Keratinocyte (primary cell): ENCODE data around the gene CRACR2A. TPM values are rescaled to one million over a fixed set of nuclear protein-coding genes. Genes with fewer than 3 reads are reported as not detected.

Experiments used
- DNase-seq: peaks from one replicate; pipeline ENCODE4 v3.0.0-alpha.2; 2011; ENCODE audit warnings: low read depth, missing footprints, low spot score
- FAIRE-seq: peaks from 2 replicates; lab custom pipeline; 2011; peaks lifted over from hg19 to GRCh38; lab: Jason Lieb, UNC
- H2AFZ ChIP-seq: 2 replicates; pipeline ENCODE4 v1.6.0; 2012; ENCODE audit warnings: low read length, control low read depth, inconsistent platforms; ENCODE audit not compliant: control insufficient read depth
- H3K27ac ChIP-seq: 2 replicates; pipeline ENCODE4 v1.5.1; 2011; ENCODE audit warnings: low read length; ENCODE audit not compliant: control insufficient read depth, insufficient read depth
- H3K27me3 ChIP-seq: 3 replicates; pipeline ENCODE4 v1.6.0; 2011; ENCODE audit warnings: low read length; ENCODE audit not compliant: control insufficient read depth, insufficient read depth; ENCODE audit errors: extremely low read depth
- H3K36me3 ChIP-seq, 2 experiments: 2 replicates in 1 of 2; 3 replicates in 1 of 2; pipeline ENCODE4 v1.5.1; 2011; ENCODE audit warnings: low read length in 2 of 2, mild to moderate bottlenecking in 1 of 2; ENCODE audit not compliant: control insufficient read depth in 2 of 2, insufficient read depth in 2 of 2; ENCODE audit errors: extremely low read depth in 1 of 2
- H3K4me1 ChIP-seq: 3 replicates; pipeline ENCODE4 v1.5.1; 2011; ENCODE audit warnings: low read length; ENCODE audit not compliant: control insufficient read depth, insufficient read depth; ENCODE audit errors: extremely low read depth
- H3K4me2 ChIP-seq: 3 replicates; pipeline ENCODE4 v1.6.0; 2011; ENCODE audit warnings: low read depth, low read length; ENCODE audit not compliant: control insufficient read depth, insufficient read depth; ENCODE audit errors: extremely low read depth
- H3K4me3 ChIP-seq, 3 experiments: fragments of 200-600 bp in 1 of 3; sonication (generic) in 1 of 3; 2 replicates in 2 of 3; 3 replicates in 1 of 3; pipeline ENCODE4 v1.5.1; 2011 to 2016; ENCODE audit warnings: low read length in 3 of 3, mild to moderate bottlenecking in 3 of 3, control low read depth in 2 of 3, inconsistent platforms in 1 of 3, low read depth in 1 of 3, mixed read lengths in 1 of 3, mixed run types in 1 of 3, moderate library complexity in 1 of 3; ENCODE audit not compliant: control insufficient read depth in 2 of 3, insufficient read depth in 2 of 3; ENCODE audit errors: extremely low read depth in 1 of 3
- H3K79me2 ChIP-seq: 2 replicates; pipeline ENCODE4 v1.6.0; 2012; ENCODE audit warnings: low read length; ENCODE audit not compliant: control insufficient read depth, insufficient read depth
- H3K9ac ChIP-seq: 3 replicates; pipeline ENCODE4 v1.6.0; 2011; ENCODE audit warnings: low read length; ENCODE audit not compliant: control insufficient read depth, insufficient read depth; ENCODE audit errors: extremely low read depth
- H3K9me1 ChIP-seq: 3 replicates; pipeline ENCODE4 v1.6.0; 2011; ENCODE audit warnings: low read length; ENCODE audit not compliant: control insufficient read depth, insufficient read depth; ENCODE audit errors: extremely low read depth
- H3K9me3 ChIP-seq: 2 replicates; pipeline ENCODE4 v1.5.1; 2012; ENCODE audit warnings: low read depth, low read length; ENCODE audit not compliant: control insufficient read depth
- H4K20me1 ChIP-seq: 3 replicates; pipeline ENCODE4 v1.6.0; 2011; ENCODE audit warnings: low read length; ENCODE audit not compliant: control insufficient read depth, insufficient read depth; ENCODE audit errors: extremely low read depth
- CTCF ChIP-seq, 3 experiments: IDR thresholded peaks in 1 of 3; conservative IDR thresholded peaks in 1 of 3; optimal IDR thresholded peaks in 1 of 3; 2 replicates in 2 of 3; 3 replicates in 1 of 3; pipeline versions ENCODE3 to v1.5.1; 2011; ENCODE audit warnings: low read length in 3 of 3, mild to moderate bottlenecking in 3 of 3, moderate library complexity in 2 of 3, control low read depth in 1 of 3, inconsistent platforms in 1 of 3; ENCODE audit not compliant: insufficient read depth in 2 of 3; ENCODE audit errors: extremely low read depth in 1 of 3
- EZH2 ChIP-seq: IDR thresholded peaks from one replicate; pipeline ENCODE4 v1.6.1; 2012; ENCODE audit warnings: inconsistent platforms, mild to moderate bottlenecking, low read length, moderate library complexity
- dilution Hi-C: fragments of 300-500 bp; cut with MboI; formaldehyde crosslinking; loops from one replicate; pipeline ENCODE4 v1.7.0; 2020; ENCODE audit warnings: low sequenced_read_pairs; ENCODE audit not compliant: extremely low pct_ligation_motif_present
- polyA plus RNA-seq, 5 experiments: library from polyadenylated mRNA; depleted of rRNA in 3 of 5; stranded (reverse) in 3 of 5; stranded (forward) in 1 of 5; unstranded in 1 of 5; fragments of >200 nt; gene quantifications; 1 replicate in 1 of 5; 2 replicates in 3 of 5; 3 replicates in 1 of 5; pipeline versions ENCODE4 v1.2.1 to v1.2.3, GENCODE V29; 2011 to 2012; ENCODE audit warnings: missing spikeins in 2 of 5, low read depth in 1 of 5, low replicate concordance in 1 of 5
- small RNA-seq, 3 experiments: library from RNA; depleted of rRNA; stranded (forward); fragments of <200 nt; gene quantifications; one replicate each; pipeline ENCODE3, GENCODE V24; 2012; ENCODE audit warnings: low read depth in 3 of 3, low replicate concordance in 1 of 3; ENCODE audit not compliant: insufficient read length in 3 of 3

Gene CRACR2A
- polyA plus RNA-seq, 1 donor (not counting 4 experiments of a cell fraction or from before 2014, with no cell fraction given): 0.30 TPM

- Histone ChIP-seq H3K4me3 (no peak overlapping the region), H3K27me3 (peaks cover 6% of the 10 kb centered on the region), H4K20me1 (no peaks in the 10 kb centered on the region), H3K27ac (no peak overlapping the region), H3K9me1 (no peaks in the 10 kb centered on the region), H3K36me3 (no peaks in the 10 kb centered on the region), H3K4me1 (no peaks in the 10 kb centered on the region), H3K4me2 (no peak overlapping the region), H3K9ac (no peak overlapping the region), H3K79me2 (no peaks in the 10 kb centered on the region), H3K9me3 (no peaks in the 10 kb centered on the region), H2AFZ (no peak overlapping the region)
- dilution Hi-C loops: no loop called here
- no peak for DNase-seq
- FAIRE-seq: no peak
- TF ChIP-seq EZH2 (no peak), CTCF (optimal IDR thresholded peaks at IDR 0.05 in 1 of 3, IDR thresholded peaks at IDR 0.05 in 1 of 3, conservative IDR thresholded peaks at IDR 0.05 in 1 of 3; ENCODE audit: extremely low read depth in 1 of 3, insufficient read depth in 2 of 3, low read length in 3 of 3) (no peak)
Measured at GRCh38 chr12:3568695-3569094, 184.2 kb downstream of the CRACR2A start.

GRCh38 chr12:3565985-3566384, 186.9 kb downstream of the CRACR2A start:
- no peak overlapping the region for H3K4me3 ChIP-seq
- no peaks in the 10 kb centered on the region for H3K79me2 ChIP-seq
- peaks cover 4% of the 10 kb centered on the region for H3K27me3 ChIP-seq
- H3K9ac ChIP-seq: no peak overlapping the region
- no peaks in the 10 kb centered on the region for H3K4me1 ChIP-seq
- H4K20me1 ChIP-seq: no peaks in the 10 kb centered on the region
- H3K27ac ChIP-seq: no peak overlapping the region
- no peak for FAIRE-seq
- TF ChIP-seq EZH2: no peak
- TF ChIP-seq CTCF (optimal IDR thresholded peaks at IDR 0.05 in 1 of 3, IDR thresholded peaks at IDR 0.05 in 1 of 3, conservative IDR thresholded peaks at IDR 0.05 in 1 of 3; ENCODE audit: extremely low read depth in 1 of 3, insufficient read depth in 2 of 3, low read length in 3 of 3): no peak
- no peak overlapping the region for H2AFZ ChIP-seq
- no peak for DNase-seq
- dilution Hi-C loops: no loop called here
- H3K9me1 ChIP-seq: no peaks in the 10 kb centered on the region
- no peaks in the 10 kb centered on the region for H3K36me3 ChIP-seq
- H3K4me2 ChIP-seq: no peak overlapping the region
- no peaks in the 10 kb centered on the region for H3K9me3 ChIP-seq

Small RNA genes within 50 kb of the gene (small RNA-seq; reads per million reads assigned to genes)
- 0 reads per million in 3 experiments for gene RNU6-174P

Other genes starting within 250 kb of the CRACR2A start
- gene PARP11, start 120.3 kb upstream of the CRACR2A start, polyA plus RNA-seq: 3.5 to 5.4 TPM (median 3.9 TPM) in 3 replicates